ENCODE results near the gene RNU6-1.

Gene RNU6-1

DNA sequence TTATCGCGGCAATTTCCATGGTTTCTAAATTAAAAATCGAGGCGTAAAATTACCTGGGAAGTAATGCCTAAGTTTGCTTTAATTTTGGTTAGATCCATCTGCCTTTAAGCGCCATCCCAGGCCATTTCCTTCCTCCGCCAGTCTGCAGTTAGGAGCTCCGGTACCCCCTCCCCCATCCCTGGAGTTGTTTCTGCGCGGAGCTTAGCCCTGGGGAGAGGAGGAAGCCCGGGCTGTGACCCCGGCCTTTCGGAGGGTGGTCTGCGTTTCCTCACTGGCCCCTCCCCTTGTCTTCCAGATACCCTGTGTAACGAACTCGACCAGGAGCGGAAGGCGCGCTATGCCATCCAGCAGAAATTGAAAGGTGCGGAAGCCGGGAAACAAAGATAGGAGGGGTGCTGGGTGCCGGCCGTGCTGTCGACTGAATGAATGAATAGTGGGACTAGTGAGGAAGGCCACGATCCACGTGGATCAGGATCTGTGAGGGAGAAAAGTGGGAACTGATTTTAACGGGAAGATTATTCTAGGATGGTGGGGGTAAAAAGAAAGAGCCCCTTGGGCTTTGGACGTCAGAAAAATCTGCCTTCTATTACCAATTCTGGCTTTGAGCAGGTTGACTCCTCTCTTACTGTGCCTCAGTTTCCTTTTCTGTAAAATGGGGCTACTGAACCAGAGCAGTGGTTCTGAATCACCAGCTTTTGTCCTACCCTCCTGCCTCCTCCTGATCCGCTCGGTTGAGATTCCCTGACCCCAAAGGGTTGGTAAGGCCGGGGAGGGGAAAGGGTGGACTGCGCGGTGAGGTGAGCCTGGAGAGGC, 6.7 kb downstream of the RNU6-1 start:
- DNase-seq (ENCODE audit: low spot score): no peak

DNA sequence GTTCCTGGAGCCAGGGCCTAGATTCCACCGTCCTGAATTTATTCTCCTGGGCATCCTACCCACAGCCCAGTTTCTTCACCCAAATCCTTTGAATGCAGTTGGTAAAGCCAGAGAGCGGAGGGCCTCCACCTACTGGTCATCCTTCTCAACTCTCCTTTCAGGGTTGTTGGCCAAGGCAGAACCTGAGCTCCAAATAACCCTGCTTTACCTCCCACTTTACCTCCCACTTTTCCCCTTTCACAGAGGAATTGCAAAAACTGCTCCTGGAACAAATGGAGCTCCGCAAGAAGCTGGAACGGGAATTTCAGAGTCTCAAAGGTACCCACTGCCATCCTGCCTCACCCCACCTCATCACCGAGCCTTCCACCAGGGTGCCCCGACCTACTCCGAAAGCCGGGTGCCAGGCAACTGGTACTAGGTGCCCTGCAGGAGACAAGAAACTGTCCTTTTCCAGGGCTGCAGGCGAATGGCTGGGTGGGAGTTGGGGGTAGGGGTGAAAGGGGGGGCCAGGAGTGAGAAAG, 7.8 kb downstream of the RNU6-1 start:
- DNase-seq (ENCODE audit: low spot score): peak; percentile 85

DNA sequence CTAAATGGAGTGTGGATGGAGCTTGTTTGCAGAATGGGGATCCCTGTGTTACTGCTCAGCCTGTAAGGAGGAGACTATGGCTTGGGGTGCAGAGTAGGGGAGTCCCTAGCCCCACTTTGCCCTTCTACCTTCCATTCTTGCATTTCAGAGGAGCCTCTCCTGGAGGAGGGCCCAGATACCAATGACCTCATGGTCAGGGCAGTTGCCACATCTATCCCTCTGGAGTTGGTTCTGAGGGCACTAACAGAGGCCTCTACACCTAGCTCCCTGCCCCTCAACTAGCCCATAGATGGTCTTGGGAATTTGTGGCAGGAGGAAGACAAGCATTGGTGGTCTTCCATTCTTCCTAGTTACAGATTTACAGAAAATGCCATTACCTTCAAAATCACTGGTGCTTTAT, 8.5 kb downstream of the RNU6-1 start:
- DNase-seq (ENCODE audit: low spot score): no peak

DNA sequence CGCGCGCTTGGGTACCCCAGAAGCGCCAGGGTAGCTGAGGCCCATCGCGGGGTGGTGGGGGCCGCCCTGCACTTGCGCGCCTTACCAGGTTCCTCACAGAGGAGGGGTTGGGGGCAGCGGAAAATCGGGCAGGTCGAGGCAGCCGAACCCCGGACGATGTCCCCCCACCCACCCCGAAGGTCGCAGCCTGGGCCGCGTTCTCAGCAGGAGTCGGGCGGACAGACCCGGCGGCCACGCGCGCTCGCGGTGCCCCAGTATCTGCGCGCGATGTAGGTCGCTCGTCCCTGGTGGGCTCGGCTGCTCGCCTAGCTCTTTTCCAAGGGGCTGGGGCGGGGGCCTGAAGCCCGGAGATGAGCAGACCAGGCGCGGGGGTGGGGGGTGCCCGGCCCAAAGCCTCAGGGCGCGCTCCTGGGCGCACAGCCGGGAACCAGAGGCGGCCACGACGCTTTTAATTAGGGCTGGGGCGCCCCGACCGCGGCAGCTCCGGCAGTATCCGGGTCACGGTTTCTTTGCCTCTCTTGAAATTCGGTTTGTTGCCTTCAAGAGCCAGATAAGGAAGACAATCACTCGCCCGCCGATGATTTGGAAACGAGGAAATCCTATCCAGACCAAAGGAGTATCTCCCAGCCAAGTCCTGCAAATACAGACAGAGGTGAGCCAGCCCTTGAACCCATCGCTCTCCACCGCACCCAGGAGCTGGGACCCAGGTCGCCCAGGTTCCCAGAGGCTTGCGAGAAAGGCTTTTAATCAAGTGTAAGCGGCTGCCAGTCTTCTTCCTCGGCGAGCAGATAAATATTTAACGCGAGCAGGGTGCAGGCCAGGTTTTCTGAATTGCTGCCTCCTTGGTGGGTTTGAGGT, 10.0 kb downstream of the RNU6-1 start:
- DNase-seq (ENCODE audit: low spot score): no peak

DNA sequence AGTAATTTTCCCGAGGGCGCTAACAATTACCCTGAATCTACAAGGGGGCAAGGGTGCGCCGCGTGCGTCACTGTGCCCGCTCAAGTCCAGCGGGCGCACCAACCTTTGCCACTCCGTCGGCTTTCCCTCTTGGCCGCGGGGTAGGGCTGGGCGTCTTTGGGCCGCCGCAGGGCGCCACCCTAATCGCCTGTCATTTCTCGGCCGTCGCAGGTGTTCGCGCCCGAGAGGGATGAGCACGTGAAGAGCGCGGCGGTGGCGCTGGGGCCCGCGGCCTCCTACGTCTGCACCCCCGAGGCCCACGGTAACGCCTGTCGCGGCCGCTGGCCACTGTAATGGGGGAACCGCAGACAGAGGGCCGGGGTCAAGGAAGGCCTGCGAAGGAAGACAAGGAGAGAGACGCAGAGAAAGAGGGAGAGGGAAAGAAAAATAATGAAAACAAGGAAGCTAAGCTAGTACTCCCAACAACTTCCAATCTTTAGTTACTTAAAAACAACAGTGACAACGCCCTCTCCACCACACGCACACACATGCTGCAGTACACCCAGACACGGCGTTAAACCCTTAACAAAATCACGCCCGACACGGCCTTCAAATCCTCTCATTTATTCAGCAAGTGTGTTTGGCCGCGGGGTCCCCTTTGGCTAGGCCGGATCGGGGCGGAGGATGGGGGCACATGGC, 10.7 kb downstream of the RNU6-1 start:
- no peak for DNase-seq (ENCODE audit: low spot score)

DNA sequence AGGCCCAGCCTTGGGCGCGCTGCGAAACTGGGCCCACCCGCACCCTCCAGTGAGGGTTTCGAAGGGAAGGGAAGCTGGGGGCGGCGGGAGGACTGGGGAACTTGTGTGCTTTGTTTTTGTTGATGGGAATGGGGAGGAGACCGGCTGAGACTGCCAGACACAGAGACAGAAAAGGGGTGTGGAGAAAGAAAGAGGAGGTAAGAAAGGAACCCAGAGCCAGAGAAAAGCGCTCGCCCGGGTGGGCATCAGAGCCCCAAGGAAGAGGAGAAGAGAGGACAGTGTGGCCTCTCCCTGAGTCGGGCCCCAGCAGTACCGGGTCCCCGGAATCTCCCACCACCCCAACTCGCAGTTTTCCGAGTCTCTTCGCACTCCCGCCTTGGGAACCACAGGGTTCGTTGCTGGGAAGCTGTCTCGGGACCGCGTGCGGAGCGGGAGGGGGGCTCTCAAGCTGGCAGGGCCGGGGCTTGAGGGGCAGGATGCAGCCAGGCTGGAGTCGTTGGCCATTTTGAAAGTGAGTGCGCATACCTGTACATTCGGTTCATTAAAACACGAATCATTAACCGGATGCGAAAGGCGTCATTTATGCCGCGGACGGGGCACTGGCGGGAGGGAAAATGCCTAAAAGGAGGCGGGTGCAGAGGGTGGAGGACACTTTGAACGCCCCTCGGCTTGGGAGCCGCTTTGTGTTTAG, 11.4 kb downstream of the RNU6-1 start:
- DNase-seq (ENCODE audit: low spot score): no peak

DNA sequence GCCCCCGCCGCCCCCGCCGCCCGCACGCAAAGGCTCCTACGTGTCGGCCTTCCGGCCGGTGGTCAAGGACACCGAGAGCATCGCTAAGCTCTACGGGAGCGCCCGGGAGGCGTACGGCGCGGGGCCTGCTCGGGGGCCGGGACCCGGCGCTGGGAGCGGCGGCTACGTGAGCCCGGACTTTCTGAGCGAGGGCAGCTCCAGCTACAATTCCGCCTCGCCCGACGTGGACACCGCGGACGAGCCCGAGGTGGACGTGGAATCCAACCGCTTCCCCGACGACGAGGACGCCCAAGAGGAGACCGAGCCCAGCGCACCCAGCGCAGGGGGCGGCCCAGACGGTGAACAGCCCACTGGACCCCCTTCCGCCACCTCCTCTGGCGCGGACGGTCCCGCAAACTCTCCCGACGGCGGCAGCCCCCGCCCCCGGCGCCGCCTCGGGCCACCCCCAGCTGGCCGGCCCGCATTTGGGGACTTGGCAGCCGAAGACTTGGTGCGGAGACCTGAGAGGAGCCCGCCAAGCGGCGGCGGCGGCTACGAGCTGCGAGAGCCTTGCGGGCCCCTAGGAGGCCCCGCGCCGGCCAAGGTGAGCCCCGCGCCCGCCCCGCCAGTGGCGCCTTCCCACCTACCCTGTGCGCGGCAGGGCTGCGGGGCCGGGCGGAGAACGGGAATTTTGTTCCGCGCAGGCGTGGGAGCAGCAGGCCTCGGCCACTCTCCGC, 12.1 kb downstream of the RNU6-1 start:
- DNase-seq (ENCODE audit: low spot score): no peak

DNA sequence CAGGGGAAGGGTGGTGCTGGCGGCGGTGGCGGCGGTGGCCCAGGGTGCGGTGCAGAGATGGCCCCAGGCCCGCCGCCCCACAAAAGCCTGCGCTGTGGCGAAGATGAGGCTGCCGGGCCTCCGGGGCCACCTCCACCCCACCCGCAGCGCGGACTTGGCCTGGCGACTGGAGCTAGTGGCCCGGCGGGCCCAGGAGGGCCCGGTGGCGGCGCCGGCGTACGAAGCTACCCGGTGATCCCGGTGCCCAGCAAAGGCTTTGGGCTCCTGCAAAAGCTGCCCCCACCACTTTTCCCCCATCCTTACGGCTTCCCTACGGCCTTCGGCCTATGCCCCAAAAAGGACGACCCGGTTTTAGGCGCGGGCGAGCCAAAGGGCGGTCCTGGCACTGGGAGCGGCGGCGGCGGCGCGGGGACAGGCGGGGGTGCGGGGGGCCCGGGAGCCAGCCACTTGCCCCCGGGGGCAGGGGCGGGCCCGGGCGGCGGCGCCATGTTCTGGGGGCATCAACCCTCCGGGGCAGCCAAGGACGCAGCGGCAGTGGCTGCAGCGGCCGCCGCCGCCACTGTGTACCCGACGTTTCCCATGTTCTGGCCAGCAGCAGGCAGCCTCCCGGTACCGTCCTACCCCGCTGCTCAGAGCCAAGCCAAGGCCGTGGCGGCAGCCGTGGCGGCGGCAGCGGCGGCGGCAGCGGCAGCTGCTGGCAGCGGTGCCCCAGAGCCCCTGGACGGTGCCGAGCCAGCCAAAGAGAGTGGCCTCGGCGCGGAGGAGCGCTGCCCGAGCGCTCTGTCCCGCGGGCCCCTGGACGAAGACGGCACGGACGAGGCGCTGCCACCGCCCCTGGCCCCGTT, 12.9 kb downstream of the RNU6-1 start:
- DNase-seq (ENCODE audit: low spot score): no peak

DNA sequence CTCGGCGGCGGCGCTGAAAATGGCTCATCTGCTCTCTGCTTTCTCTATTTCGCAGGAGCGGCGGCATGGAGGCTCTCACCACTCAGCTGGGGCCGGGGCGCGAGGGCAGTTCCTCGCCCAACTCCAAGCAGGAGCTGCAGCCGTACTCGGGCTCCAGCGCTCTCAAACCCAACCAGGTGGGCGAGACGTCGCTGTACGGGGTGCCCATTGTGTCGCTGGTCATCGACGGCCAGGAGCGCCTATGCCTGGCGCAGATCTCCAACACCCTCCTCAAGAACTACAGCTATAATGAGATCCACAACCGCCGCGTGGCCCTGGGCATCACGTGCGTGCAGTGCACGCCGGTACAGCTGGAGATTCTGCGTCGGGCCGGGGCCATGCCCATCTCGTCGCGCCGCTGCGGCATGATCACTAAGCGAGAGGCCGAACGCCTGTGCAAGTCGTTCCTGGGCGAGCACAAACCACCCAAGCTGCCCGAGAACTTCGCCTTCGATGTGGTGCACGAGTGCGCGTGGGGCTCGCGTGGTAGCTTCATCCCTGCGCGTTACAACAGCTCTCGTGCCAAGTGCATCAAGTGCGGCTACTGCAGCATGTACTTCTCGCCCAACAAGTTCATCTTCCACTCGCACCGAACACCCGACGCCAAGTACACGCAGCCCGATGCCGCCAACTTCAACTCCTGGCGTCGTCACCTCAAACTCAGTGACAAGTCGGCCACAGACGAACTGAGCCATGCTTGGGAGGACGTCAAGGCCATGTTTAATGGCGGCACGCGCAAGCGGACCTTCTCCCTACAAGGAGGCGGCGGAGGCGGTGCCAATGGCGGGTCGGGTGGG, 13.7 kb downstream of the RNU6-1 start:
- no peak for DNase-seq (ENCODE audit: low spot score)

DNA sequence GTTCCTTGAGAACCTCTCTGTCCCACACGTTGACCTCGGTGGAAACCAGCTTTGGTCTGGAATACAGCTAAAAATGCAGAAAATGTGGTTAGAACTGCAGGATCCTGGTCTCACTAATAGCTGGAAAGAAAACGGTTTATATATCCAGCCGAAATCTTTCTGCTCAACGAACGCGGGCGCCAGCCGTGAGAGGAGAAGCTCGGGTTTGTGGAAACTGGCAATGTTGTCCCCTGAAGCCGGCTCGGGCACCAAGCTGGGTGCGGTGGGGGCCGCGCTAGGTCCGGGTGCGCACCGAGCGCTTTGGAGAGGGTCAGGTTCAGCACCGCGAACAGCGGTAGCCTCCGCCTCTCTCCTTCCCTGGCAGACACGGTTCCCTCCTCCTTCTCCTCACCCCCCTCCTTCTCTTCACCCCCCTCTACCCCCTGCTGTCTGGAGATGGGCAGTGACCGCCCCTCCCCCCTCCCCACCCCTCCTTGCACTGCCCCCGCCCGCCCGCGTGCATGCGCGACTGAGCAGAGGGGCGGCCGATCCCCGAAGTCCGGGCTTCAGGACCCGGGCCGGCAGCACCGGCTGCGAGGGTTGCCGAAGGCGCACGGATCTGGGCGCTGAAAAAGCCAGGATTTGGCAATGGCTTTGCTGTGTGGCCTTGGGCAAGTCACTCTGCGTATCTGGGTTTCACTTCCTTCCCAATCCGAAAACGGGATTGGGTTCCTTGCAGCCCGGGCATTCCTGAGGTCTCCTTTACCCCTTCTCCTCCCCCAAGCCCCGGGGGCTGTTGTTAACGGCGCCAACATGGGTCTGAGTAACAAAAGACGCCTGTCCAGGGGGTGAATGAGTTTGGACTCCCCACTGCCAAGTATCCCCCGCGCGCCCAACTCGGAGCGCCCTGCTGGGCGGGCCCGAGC, 14.6 kb downstream of the RNU6-1 start, which contains the start of gene SKOR1:
Gene SKOR1 (plus strand): TSS at position 534 of the 905 bp plus-strand sequence. CDS start 94 bp downstream, at position 628.
- DNase-seq (ENCODE audit: low spot score): peak; percentile 88

DNA sequence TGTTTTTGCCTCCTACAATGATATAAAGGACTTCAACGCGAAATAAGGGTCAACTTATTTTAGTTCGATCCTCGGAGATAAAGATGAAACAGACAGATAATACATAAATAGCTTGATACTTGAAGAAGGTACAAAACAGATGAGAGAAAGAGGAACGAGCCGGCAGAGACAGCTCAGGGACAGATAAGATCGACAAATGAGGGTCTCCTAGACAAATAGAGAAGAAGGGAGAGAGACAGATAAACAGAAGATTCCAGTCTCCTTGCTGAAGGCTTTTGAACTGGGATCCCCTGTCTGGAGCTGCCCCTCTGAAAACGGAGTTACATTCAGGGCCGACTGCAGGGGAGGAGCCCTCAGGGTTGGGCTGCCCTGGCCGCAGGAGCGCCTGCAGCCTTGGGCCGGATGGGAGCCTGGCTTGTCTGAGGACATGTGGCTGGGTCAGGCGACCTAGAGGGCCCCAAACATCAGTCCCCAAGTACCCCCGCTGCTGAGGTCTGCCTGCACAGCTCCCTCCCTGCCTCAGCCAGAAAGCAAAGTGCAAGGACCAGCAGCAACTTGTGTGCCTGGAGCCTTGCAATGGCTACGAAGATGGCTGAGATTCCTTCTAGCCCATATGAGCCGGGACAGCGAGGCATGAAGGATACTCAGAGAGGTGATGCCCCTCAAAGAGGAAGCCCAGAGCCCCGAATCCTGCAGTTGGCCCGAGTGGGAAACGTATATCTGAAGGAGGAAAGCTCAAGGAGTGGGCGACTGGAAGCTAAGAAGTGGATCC, 15.5 kb downstream of the RNU6-1 start:
- DNase-seq (ENCODE audit: low spot score): peak; percentile 70

DNA sequence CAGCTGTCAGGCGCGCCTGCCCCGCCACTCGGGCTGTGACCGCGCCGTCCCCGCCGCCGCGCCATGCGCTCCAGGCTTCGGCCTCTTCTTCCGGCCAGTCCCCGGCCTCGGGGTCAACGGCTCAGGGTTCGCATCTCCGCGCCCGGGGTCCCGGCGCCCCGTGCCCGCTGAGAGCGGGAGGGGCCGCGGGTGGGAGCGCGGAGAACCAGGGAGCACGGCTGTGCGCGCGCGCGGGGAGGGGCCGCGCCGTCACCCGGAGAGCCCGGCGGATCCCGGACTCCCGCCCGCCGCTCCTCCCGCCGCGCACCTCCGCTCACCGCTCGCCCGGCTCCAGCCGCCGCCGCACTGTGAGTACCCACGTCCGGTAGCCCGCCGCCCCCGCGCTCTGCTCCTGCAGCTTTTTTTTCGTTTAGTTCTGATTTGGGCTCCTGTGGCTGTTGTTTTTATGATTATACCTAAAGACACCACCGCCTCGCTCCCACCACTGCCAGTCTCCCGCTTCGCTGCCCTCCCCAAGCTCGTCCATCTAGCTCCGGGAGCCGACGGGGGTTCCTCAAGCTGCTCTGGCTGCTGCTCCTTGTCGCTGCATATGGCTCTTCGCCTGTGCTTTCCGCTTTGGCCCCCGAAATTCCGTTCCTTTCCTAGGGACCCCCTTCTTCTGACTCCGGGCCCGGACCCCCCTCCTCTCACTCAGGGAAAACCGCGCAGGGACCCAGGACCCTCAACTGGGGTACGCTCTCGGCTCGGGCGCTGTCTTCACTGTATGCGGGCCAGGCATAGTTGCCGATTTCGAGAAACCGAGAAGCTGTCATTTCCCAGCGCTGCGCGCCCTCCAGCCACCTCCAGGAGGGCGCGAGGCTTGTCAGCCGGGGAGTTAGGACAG, 16.3 kb downstream of the RNU6-1 start:
- peak; percentile 83 for DNase-seq (ENCODE audit: low spot score)

DNA sequence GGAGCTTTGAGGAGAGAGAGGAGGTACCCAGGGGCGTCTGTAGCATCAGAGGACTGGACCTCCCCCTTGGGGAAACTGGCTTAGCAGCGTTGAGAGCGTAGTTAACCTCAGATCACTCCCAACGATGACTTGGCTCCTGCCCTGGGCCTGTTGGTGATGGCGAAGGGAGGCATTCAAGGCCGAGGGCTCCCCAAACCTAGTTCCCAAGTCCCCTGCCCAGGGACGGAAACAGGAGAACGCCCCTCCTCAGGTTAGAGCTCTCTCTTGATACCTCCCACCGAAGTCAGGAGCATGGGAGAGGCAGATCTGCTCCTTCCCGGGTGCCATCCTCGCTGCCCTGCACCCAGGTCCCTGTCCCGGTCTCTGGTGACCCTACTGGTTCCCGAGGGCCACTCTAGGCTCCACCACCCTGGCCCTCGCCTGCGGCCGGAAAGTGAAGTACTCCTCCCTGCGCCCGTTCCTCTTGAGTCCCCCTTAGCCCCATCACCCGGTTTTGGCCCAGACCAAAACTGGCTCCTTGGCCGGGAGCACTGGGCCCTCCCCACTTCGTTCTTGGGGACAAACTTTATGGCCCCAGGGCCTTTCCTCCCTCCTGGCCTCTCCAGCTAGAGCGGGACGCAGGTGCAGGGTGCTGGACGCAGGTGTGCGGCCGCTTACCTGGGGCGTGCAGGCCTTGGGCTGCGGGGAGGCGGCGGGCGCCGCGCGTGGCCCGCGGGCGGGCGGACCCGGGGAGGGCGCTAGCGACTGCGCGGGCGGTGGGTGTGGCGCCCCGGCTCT, 17.1 kb downstream of the RNU6-1 start:
- peak; percentile 56 for DNase-seq (ENCODE audit: low spot score)

DNA sequence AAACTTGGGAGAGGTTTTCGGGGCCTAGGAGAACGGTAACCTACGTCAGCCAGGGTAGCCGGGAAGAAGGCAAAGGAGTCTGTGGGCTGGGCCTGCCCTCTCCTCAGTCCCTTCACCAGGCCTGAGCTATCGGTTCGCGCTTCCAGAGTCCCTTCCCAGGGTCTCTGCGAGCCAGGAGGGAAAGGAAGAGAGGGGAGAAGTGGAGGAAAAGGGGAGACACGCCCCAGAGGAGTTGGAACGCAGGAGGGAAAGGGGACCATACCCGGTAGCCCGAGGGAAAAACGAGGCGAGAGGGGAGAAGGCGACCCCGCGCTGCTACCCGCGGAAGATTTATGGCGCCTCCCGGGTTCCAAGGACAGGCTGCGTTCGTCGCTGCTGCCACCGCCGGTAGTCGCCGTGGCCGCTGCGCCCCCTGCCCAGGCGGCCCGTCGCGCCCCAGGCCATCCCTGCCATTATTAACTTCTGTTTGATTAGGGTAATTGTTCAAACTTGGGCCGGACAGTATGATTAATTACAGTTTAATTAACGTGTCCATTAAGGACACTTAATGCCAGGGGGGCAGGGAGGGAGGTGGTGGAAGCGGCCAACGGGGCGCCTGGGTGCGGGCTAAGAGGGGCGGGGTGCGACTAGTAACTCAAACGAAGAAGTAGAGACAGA, 17.9 kb downstream of the RNU6-1 start:
- DNase-seq (ENCODE audit: low spot score): peak; percentile 48

Measured in HuH-7.5 (cell line).